HuH-7 (cell line): ENCODE measurements around the gene TLR5.

ENCODE experiments used
- DNase-seq: peaks from one replicate; pipeline ENCODE4 v3.0.0; 2011; ENCODE audit warnings: low spot score

TLR5 gene

DNA sequence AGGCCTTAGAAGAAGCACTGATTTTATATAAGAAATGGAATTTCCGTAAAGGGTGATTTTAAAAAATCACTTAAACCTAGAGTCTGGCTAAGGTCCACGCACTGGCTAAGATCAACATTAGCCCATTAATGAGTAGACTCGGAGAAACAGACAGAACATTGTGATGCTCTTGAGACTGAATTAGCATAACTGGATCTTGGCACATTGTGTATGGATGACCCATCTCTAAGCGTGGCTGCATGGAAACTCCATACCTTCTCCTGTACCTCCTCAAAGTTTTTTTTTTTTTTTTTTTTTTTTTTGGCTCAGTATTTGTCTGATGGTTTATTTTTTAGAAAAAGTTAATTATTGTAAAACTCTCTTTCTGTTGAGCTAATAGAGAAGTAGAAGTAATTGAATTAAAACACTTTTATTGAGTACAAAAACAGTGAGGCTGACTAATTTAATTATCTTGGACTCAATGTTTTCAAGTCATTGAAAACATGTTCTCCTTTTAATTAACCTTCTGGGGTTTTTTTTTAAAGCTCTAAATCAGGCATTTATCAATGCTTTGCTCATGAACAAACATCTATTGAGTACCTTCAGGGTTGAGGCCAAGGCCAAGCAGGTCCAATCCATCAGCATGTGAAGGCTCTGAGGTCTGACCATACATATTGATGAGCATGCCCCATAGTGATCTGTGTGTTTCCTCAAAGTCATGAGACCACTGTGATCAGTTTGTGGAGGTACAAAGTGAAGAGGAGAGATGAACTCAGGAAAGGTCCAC is 74.0 kb downstream of the TLR5 start:
- DNase-seq, result no peak

GRCh38 chr1:223067914-223068313 is 75.1 kb downstream of the TLR5 start:
- no peak for DNase-seq

GRCh38 chr1:223066415-223066814 is 76.6 kb downstream of the TLR5 start:
- no peak for DNase-seq

GRCh38 chr1:223062177-223062576 is 80.9 kb downstream of the TLR5 start:
- DNase-seq, result no peak

- no peak for DNase-seq
Measured at GRCh38 chr1:223059526-223059925, 83.5 kb downstream of the TLR5 start.
